C4-2B (cell line): ENCODE data around the gene C1orf74.

Experiments used
- ZFX ChIP-seq: fragments of 450-650 bp; IDR thresholded peaks from 2 replicates; pipeline ENCODE4 v1.6.1; 2017
- TF ChIP-seq, protein P1 (sequence below): fragments of 450-650 bp; conservative IDR thresholded peaks from 2 replicates; pipeline ENCODE4 v1.5.1; 2017; ENCODE audit warnings: mild to moderate bottlenecking

- TF ChIP-seq, protein P1, sequence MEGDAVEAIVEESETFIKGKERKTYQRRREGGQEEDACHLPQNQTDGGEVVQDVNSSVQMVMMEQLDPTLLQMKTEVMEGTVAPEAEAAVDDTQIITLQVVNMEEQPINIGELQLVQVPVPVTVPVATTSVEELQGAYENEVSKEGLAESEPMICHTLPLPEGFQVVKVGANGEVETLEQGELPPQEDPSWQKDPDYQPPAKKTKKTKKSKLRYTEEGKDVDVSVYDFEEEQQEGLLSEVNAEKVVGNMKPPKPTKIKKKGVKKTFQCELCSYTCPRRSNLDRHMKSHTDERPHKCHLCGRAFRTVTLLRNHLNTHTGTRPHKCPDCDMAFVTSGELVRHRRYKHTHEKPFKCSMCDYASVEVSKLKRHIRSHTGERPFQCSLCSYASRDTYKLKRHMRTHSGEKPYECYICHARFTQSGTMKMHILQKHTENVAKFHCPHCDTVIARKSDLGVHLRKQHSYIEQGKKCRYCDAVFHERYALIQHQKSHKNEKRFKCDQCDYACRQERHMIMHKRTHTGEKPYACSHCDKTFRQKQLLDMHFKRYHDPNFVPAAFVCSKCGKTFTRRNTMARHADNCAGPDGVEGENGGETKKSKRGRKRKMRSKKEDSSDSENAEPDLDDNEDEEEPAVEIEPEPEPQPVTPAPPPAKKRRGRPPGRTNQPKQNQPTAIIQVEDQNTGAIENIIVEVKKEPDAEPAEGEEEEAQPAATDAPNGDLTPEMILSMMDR, result no peak
- no peak for TF ChIP-seq ZFX
Observed at GRCh38 chr1:209784265-209785169, at the start of gene C1orf74.
